ENCODE measurements around the gene ACSS1. TPM values are rescaled to one million over a fixed set of nuclear protein-coding genes. Genes with fewer than 3 reads are reported as not detected.

Gene ACSS1
- total RNA-seq, 1 donor from 2014 or later: 3.7 TPM

DNA sequence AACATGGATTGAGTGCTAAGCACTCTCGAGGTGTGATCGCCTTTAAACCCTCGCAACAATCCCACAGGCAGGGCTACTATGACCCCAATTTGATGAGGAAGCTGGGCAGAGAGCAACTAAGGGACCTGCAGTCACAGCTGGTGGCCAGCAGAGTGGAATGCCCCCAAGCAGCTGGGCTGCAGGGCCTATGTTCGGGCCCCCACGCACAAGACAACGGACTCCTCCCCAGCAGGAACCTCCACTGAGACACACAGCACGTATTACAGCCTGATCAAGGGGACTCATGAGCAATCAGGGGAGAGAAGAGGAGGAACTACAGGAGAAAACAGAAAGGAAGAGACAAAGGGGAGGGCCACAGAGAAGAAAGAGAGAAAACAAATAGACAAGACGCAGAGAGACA, 87.2 kb downstream of the ACSS1 start:
- no peak for DNase-seq

DNA sequence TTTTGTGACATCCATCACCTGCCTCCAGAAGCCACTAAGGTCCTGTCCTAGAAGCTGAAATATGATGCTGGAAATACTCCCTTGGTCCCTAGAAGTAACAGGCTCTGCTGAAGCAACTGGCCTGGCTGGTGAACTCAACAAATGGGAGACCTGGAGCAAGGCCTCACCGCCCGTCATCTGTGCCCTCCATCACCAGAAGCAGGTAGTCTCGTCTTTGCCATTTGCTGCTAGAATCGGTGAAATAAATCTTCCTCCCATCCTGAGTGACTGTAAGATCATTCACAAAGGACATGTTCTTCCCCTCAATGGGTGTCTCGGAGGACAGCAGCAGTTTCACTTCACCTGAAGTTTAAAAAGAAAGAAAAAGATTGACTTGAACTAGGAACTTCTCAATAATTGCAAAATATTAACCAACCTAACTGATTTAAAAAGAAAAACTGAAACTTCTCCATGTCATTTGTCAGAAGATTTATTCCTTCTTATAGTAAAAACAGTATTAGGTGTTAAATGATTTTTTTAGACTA, 87.8 kb downstream of the ACSS1 start:
- no peak for DNase-seq

- no peak for DNase-seq
Observed at GRCh38 chr20:24969186-24970029, 88.5 kb downstream of the ACSS1 start.

DNA sequence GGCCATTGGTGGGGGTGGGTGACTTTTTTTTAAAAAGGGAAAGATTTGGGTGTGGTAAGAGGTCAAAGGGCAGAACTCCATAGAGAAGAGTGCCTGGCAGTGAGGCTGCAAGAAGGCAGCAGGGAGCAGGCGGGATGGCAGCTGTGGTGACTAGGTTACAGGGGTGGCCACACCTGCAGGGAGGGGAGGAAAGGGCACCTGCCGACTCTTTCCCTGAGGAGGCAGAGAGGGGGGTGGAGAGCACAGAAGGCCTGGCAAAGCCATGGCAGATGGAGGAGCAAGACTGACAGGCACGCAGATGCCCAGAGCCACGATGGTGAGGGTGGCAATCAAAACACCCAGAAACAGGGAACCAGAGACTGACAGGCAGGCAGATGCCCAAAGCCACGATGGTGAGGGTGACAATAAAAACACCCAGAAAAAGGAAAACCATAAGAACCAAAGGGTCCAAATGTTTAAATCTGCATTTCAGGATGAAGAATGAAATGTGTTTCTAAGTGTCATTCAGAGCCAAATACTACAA, 89.6 kb downstream of the ACSS1 start:
- no peak for DNase-seq

- no peak for DNase-seq
Observed at GRCh38 chr20:24966317-24967012, 91.5 kb downstream of the ACSS1 start.

GRCh38 chr20:24965065-24965919, 92.6 kb downstream of the ACSS1 start:
- no peak for DNase-seq

DNA sequence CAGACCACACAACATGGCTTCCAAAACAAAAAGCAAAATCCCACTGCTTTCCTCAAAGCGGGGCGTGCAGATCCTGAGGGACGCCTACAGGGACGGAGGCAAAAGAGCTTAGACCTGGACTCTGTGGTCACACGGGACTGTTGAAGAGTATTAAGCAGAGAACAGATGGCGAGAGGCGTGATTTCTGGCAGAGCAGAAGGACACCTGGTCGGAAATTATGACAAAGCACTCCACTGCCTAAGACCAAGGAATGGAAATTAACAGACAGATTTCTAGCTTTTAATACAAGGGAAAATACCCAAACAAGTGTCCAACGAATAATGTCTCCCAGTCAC, 93.5 kb downstream of the ACSS1 start:
- no peak for DNase-seq

DNA sequence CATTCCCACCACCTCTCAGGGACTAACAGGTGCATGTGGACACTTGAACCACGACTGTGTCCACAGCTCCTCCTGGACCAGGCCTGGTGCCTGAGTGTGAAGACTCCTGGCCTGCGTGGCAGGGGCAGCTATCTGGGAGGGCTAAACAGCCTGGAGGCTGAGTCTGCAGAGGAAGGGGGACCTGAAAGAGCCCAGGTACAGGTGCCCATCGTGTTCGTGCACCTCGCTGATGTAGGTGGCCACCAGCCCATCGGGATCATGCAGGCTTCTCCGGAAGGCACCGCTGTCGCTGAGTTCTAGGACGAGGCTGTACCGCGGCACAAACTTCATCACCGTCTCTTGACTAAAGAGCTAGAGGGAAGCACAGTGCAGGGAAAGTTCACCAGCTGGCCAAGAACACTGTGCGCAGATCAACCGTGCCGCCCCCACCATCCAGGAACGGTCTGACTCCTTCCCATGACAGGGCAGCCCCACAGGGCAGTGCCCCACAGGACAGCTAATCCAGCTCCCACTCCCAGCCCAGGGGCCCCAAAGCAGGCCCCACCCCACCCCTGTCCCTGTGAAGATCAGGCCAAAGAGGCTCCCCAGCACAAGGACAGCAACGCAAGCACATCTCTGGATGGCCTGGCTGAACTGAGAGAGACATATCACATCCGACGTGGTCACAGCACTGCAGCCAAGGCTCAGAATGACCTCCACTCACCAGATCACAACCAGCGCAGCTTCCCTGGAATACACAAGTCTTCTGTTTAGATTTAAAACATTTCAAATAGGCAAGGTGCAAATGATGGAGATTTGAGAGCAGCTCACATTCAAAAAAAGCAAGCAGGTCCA, 94.0 kb downstream of the ACSS1 start:
- no peak for DNase-seq

- DNase-seq: no peak
Observed at GRCh38 chr20:24962510-24962909, 95.4 kb downstream of the ACSS1 start.

DNA sequence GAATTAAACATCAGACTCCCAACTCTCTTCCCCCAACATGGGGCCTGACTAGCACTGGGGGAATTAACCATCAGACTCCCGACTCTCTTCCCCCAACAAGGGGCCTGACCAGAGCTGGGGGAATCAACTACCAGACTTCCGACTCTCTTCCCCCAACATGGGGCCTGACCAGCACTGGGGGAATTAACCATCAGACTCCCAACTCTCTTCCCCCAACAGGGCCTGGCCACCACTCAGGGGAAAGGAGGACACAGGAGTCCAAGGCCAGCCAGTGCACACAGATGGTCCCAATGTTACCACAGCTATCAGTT, 95.8 kb downstream of the ACSS1 start:
- DNase-seq: no peak

DNA sequence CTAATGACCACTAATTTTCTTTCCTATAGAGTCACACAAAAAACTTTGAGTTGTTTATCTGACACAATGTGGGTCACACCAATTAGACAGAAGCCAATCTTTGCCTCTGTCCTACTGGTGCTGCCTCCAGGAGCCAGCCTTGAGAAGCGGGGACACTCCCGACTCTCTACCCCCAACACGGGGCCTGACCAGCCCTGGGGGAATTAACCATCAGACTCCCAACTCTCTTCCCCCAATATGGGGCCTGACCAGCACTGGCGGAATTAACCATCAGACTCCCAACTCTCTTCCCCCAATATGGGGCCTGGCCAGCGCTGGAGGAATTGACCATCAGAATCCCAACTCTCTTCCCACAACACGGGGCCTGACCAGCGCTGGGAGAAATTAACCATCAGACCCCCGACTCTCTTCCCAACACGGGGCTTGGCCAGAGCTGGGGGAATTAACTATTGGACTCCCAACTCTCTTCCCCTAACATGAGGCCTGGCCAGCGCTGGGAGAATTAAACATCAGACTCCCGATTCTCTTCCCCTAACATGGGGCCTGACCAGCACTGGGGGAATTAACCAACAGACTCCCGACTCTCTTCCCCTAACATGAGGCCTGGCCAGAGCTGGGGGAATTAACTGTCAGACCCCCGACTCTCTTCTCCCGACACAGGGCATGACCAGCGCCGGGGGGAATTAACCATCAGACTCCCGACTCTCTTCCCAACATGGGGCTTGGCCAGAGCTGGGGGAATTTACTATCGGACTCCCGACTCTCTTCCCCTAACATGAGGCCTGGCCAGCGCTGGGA, 96.4 kb downstream of the ACSS1 start:
- no peak for DNase-seq

DNA sequence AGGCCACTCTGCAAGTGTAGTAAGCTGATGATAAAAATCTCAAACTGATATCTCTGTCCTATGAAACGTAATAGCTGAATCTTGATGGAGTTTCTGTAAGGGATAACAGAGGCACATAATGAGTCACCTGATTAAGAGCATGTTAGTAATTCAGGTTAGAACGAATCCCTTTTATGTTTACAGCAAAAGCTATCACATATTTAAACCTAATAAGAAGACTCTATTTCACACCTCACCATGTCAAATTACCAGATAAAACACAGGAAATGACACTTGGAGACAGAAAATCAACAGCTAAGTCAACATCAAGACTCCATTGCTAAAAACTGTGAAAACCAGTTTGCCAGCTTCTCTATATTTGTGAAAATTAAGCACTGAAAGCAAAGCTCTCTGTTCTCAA, 97.1 kb downstream of the ACSS1 start:
- no peak for DNase-seq

DNA sequence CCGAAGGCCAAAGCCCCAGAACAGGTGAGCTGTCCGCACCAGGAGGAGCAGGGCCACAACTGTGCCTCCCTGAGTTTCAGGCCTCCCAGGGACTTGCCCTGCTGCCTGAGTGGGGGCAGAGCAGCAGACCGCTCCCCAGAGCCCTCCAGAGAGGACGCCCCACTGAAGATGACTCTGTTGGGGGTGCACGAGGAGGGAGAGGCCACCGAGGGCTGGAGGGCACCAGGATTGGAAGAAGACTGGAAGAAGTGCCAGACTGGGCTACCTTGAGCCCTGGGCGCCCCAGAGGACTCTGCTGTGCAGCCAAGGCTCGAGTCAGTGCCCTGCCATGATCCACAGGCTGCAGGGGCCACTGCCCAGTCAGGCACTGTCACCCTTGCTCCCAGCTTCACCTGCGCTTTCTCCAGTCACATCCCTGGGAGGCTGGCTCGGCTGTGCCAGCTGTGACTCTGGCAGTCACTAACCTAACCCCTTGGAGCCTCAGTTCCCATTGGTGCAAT, 97.6 kb downstream of the ACSS1 start:
- no peak for DNase-seq

- DNase-seq: no peak
Observed at GRCh38 chr20:24959591-24960301, 98.2 kb downstream of the ACSS1 start.

DNA sequence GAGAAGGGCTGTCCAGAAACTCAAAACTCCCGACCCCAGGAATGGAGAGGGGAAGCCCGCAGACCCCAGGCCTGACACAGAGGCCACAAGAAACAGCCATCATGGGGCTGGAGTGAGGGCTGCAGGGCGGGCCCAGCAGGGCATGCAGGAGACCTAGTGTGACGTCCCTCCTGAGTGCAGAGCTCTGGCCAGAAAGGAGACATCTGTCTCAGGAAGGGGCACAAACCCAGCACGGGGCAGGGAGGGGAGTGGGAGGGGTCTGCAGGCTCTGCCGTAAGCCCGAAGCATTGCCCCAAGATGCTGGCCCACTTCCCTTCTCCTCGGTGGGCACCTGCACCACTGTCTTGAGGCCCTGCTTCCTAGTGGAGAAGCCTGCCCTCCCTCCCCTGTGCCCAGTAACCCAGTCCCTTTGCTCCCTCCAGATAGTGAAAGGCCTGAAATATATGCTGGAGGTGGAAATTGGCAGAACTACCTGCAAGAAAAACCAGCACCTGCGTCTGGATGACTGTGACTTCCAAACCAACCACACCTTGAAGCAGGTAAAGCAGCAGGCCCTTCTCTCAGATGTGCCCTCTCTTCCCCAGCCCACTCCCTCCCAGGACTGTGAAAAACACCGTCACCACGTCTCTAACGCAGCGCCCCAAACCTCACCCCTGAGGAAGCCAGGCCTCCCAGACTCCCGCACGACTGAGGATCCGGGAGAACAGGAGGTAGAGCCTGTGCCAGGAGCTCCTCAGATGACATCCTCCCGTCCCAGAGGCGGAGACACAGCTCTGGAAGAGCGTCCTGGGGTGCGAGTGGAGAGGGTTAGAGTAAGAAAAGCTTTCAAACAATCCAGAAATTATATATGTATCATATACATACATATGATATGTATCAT, 99.2 kb downstream of the ACSS1 start:
- DNase-seq: no peak

GRCh38 chr20:24957326-24958016, 100.5 kb downstream of the ACSS1 start:
- DNase-seq: no peak
